A375 (cell line): Measurements from ENCODE around the gene GOLGA6L26. TPM values are rescaled to one million over a fixed set of nuclear protein-coding genes. Genes with fewer than 3 reads are reported as not detected.

Experiments
- small RNA-seq: library from RNA; depleted of rRNA; stranded (forward); fragments of <200 nt; gene quantifications from one replicate; pipeline ENCODE3, GENCODE V24; 2014
- total RNA-seq: library from RNA; depleted of rRNA; stranded (reverse); fragments of >200 nt; shearing (Covaris generic); gene quantifications from 2 replicates; pipeline ENCODE4 v1.2.3, GENCODE V29; 2014; rRNA removed

The GOLGA6L26 gene
- total RNA-seq: not detected in 2 replicates

DNA sequence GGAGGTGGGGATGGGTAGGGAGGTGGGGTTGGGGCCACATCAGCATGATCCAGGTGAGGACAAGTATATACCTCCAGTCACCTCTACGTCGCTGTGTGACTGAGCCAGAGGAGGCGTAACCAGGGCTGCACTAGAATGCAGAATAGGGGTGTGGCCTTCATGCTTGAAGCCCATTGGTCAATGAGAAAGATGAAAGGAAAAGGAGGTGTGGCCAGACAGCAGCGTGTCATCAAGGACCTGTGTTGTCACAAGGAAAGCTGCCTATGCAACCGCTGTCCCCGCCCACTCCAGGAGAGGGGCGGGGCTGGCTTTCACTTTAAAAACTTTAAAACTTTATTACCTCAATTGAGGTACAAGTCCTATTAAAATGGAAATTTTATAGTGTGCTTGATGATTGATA is at the start of gene GOLGA6L26:
Gene GOLGA6L26 (minus strand): TSS at position 101 of the 400 bp plus-strand sequence. CDS start 61 bp downstream, at position 40.

DNA sequence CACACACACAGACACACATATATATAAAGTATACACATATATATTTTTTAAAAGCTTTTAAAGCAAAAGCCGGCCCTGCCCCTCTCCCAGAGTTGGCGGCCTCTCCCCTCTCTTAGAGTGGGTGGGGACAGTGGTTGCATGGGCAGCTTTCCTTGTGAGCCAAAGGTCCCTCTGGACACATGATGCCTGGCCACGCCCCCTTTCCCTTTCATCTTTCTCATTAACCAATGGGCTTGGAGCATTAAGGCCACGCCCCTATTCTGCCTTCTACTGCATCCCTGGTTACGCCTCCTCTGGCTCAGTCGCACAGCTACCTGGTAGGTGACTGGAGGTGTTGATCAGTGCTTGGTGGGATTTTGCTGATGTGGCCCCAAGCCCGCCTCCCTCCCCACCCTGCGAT is 20.5 kb upstream of the GOLGA6L26 start, which contains the start of gene GOLGA8S:
Gene GOLGA8S (plus strand): TSS at position 301 of the 400 bp plus-strand sequence. CDS start 62 bp downstream, at position 363.

Small RNAs within 50 kb of the gene (small RNA-seq; reads per million reads assigned to genes)
- not detected for gene RN7SL536P

Other genes with a start within 250 kb of the GOLGA6L26 start
- gene GOLGA6L1, start 197.4 kb downstream of the GOLGA6L26 start, total RNA-seq: not detected in 2 replicates
- gene GOLGA8S, start 20.6 kb upstream of the GOLGA6L26 start, total RNA-seq: not detected in 2 replicates
- gene GOLGA6L2, start 113.0 kb upstream of the GOLGA6L26 start, total RNA-seq: not detected in 2 replicates
- 9.4 and 13.0 TPM in 2 replicates for gene MKRN3, start 231.5 kb upstream of the GOLGA6L26 start, total RNA-seq